T1000 (cell line): ENCODE measurements around the gene LKAAEAR1.

Experiments
- DNase-seq: peaks from one replicate; lab custom pipeline; 2025; ENCODE audit warnings: mixed read lengths; lab: John Stamatoyannopoulos, UW

LKAAEAR1 gene

DNA sequence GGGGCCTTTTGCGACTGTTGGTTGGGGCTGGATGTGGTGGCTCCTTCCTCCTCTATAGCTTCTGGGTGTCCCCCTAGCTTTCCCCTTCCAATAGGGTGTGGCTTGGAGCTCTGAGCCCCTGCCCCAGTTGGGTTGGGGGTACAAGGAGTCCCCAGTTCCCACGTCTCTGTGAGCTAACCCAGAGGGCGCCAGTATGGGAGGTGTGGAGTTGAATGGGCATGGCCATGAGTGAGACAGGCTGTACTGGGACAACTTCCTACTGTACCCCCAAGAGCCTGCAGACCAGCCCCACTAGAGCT is 47.0 kb downstream of the LKAAEAR1 start:
- DNase-seq: no peak

- no peak for DNase-seq
Observed at GRCh38 chr20:64036346-64037198, 47.6 kb downstream of the LKAAEAR1 start.

DNA sequence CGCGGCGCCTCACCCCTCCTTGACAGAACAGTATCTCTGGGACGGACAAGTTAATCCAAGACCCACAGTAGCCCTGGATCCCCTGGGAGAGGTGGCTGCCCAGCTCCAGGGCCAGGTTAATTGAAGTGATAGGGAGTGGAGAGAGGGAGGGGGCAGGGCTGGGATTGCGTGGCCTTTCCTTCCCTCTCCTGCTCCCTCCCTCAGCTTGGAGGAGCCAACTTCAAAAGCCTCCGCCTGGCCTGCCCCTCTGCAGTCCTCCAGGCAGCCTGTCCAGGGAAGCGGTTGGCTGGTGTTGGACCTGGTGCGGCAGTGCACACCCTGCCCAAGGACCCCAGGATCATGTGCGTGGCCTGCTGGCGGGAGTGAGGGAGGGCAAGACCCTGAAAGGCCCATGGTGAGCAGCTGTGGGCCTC is 48.3 kb downstream of the LKAAEAR1 start, which contains the start of gene C20orf204:
TSS of gene C20orf204 (plus strand) at position 250 of the 413 bp plus-strand sequence. CDS start at position 392, 142 bp downstream.
- no peak for DNase-seq

DNA sequence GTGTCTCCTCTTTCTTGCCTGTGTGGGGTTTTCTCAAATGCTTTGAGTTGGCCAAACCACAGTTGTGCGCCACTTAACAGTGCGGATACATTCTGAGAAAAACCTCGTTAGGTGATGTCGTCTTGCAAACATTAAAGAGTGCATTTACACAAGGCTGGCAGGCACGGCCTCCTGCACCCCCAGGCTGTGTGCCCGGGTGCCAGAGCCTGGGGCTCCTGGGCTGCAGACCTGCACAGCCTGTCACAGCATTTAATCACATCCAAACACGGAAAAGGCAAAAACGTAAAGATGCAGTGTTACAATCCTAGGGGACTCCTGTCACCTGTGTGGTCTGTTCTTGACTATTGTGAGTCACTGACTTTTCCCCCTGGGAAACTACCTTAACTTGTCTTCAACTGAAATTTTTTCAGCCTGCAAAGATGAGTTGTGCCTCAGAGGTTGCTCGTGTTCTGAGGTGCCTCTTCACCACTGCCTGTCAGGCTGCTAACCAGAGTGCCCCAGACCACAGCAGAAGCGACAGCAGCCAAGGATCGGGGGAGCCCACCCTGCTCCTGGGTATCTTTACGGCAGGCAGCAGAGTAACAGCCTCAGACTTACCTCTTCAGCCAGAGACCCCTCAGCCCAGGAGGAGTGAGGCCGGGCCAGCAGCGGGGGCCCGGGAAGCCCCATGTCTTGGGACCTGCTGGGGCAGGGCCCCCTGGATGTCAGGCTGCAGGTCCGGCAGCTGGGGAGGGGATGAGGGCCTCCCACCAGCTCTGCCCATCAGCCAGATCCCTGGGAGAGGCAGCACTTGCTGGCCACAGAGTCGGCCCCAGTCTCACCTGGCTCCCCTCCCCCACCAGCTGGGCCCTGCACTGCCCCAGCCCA is 48.9 kb downstream of the LKAAEAR1 start:
- no peak for DNase-seq

- no peak for DNase-seq
Observed at GRCh38 chr20:64033981-64034493, 50.2 kb downstream of the LKAAEAR1 start.
